Measurements from ENCODE around the gene CEBPB.
A peak's percentile ranks its signal among the peaks of the same experiment; 100 is the strongest.
"Not testable (repeated sequence)": the region's sequence is repeated elsewhere in the genome, so short reads cannot be mapped to it uniquely, and the experiment has no call there.

The CEBPB gene

DNA sequence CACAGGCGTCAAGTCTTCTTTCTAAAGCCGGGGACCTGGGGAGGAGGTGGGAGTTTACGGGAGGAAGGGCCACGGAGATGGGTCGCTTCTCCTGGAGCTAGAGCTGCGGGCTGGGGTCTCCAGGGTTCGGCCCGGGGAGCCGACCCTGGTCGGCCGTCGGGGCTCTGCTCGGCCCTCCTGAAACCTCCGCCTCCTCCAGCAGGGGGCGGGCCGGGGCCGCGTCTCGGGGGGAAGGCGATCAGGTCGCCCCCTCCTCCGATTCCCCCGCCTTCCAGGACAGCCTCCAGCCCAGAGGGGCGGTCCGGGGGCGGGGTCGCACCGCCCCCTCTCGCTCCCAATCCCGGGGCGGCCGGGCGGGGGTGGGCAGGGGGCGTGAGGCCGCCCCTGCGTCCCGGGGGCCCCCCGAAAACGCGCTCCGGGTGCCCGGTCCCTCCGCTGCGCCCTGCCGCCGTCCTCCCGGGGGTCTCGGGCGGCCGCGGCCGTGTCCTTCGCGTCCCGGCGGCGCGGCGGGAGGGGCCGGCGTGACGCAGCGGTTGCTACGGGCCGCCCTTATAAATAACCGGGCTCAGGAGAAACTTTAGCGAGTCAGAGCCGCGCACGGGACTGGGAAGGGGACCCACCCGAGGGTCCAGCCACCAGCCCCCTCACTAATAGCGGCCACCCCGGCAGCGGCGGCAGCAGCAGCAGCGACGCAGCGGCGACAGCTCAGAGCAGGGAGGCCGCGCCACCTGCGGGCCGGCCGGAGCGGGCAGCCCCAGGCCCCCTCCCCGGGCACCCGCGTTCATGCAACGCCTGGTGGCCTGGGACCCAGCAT is at the start of gene CEBPB:
Gene CEBPB, plus strand, starts transcription at position 580 of the 814 bp plus-strand sequence. Its CDS starts 204 bp downstream, at position 784.
- DNase-seq = no peak

DNA sequence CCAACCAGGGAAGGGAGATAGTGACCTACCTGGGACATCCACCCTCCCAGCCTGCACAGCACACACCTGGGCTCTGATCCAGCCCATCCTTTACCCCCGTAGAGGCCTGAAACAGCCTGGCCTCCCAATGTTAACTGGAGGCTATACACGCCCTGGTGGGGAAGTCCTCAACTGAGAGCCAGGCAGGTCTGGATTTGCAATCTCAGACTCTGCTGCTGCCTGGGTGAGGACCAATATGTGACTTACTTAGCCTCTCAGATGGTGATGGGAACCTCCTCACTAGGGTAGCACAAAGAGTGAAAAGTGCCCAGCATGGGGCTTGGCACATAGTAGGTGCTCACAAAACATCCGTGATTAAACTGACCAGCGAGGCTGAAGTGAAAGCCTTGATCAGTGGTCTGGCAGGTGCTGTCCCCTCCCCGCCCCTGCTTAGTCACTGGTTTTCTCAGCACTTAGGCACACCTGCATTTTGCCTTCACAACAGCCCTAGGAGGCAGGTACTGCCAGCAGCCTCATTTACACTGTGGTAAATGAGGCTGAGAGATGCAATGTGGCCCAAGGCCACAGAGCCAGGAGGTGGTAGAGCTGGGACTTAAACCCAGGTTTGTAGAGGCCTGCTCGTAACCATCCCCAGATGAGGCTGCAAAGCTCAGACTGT is 49.5 kb upstream of the CEBPB start:
- no peak for DNase-seq

DNA sequence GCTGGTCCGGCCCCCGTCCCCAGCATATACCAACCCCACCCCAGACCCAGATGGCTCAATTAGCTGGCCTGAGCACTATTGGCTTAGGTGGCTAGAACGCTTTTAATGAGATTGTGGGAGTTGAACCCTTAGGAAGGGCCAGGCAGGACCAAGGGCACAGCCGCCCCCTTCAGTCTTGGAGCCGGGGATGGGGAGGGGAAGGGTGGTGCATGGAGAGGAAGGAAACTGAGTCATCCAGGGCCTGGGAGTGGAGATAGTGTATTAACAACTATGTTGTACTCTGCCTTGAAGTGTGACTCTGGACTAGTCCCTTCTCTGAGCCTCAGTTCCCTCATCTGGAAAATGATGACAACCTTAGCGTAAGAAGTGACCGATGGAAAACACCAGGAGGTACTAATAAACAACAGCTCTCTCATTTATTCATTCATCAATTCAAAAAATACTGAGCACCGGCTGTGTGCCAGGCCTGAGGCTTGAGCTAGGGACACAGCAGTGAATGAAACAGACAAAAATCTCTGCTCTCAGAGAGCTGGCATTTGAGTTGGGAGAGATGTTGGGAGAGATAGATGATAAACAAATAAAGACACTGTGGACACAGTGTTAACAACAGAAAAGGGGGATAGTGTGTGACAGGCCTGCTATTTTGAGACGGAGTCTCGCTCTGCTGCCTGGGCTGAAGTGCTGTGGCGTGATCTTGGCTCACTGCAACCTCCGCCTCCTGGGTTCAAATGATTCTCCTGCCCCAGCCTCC is 48.6 kb upstream of the CEBPB start:
- no peak for DNase-seq

DNA sequence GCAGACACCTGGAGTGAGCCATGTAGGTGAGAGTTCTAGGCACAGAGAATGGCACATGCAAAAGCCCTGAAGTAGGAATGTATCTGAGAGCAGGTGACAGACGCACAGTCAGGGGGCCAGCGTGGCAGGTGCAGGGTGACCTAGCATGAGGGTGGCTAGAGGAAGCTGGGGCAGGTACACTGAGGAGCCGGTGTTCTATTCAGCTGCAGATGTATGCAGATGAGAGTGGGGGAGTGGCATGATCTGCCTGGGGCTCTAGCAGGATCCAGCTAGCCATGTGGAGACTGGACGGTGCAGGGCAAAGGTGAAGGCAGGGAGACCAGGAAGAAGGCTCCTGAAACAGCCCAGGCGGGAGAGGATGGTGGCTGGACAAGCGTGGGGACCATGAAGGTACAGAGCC is 47.8 kb upstream of the CEBPB start:
- no peak for DNase-seq

DNA sequence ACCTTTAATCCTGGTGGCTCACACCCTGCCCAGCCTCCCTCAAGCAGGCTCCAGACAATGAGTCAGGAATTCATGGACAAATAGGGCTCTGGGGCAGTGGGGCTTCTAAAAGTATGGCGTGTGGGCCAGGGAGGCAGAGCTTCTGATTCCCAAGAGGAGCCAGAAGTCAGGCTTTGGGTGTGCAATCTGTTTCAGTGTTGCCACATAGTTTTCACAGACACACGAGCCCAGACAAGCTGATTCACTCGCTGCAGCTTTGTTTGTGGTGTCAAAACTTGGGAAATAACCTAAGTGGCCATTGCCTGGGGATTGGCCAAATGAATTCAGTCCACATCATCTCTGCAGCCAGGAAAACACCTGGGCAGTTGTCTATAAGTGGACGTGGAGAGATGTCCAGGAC is 46.3 kb upstream of the CEBPB start:
- DNase-seq = no peak

DNA sequence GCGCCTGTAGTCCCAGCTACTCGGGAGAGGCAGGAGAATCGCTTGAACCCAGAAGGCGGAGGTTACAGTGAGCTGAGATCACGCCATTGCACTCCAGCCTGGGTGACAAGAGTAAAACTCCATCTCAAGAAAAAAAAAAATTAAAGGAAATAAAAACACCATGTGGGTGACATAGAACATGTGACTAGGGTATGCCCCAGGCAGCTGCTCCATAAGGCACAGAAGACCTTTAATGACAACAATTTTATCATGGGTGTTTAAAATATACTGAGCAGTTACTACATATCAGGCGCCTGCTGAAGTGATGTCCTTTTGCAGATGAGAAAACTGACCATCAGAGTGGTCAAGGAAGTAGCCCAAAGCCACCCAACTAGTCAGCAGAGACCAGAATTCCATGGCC is 45.1 kb upstream of the CEBPB start:
- DNase-seq = no peak

DNA sequence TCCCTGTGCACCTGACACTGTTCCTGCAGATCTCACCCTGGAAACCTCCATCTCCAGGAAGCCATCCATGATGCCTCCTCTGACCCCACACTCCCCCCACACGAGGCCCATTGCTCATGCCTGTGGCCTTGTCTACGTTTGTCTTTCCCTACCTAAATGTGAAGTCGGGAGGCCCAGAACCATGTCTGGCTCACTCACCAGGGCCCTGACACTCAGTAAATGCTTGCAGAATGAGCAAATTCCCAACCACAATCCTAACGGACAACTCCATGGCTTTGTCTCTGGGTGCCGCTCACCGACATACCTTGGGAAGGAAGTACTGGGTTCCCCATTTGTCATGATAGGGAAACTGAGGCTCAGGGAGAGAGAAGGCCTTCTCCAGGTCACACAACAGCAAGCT is 44.4 kb upstream of the CEBPB start:
- no peak for DNase-seq

DNA sequence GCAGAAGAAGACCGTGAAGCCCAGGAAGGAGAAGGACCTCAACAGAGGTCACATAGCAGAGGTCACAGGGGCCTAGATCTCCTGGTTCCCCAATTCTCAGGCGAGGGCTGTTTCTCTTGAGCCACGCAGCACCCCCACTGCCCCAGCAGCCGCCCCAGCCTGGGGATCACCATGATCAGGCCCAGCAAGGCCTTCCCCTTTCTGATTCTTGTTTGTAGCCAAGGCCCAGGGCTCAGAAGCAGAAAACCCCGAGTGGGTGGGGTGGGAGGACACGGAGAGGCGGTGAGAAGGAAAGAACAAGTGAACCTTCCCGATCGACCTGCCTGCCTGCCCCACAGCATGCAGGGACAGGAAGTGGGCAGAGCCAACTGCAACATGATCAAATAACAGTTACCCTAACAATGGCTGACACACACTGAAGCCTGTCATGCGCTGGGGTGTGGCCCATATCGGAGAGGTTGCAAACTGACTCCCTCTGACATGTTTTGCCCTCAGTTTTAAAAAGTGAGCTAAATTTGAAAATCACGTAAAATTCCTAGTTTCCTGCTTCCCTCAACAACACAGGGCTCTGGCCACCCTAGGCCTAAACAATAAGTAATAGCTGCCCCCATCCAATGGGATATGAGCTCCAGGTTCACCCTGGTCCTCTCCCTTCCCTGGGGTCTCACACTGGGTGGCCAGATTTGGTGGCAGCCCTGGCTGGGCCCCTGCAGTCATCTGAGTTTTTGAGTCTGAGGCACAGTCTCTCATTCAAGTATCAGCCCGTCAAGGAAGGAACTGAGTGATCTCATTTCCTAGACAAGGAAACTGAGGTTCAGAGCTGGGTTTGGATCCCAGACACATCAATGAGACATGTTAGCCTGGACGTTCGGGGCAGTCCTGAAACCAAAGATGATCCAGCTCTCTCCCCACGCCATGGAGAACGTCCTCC is 43.6 kb upstream of the CEBPB start:
- no peak for DNase-seq

DNA sequence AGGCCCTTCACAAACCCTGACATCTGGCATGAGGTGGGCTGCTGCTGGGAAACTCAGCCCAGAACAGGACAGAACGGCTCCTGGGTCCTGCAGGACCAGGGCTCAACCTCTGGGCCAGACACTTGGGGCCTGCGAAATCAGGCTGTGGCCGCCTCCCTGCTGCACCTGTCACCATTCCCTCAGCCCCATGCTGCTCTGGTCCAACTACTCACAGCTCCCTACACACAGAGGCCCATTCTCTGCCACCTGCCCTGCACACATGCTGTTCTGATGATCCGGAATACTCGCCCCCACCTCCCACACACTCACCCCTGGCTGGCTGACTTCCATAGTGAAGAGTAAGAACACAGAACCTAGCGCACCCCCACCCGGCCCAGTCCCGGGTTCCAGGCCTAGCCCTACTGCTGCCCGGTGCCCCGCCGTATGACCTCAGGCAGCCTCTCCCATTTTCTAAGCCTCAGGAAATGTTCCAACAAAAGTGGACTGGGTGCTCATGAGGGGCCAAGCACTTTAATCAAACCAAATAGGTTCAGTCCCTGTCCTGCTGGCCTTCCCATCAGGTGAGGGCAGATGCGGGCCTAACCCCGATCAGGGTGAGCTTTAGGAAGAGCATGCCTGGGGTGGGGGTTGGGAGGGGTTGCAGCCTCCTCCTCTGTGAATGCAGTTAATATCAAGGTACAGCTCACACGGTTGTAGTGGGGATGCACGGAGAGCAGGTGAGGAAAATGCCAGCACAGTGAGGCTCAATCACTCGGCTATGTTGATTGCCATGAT is 41.0 kb upstream of the CEBPB start:
- no peak for DNase-seq

DNA sequence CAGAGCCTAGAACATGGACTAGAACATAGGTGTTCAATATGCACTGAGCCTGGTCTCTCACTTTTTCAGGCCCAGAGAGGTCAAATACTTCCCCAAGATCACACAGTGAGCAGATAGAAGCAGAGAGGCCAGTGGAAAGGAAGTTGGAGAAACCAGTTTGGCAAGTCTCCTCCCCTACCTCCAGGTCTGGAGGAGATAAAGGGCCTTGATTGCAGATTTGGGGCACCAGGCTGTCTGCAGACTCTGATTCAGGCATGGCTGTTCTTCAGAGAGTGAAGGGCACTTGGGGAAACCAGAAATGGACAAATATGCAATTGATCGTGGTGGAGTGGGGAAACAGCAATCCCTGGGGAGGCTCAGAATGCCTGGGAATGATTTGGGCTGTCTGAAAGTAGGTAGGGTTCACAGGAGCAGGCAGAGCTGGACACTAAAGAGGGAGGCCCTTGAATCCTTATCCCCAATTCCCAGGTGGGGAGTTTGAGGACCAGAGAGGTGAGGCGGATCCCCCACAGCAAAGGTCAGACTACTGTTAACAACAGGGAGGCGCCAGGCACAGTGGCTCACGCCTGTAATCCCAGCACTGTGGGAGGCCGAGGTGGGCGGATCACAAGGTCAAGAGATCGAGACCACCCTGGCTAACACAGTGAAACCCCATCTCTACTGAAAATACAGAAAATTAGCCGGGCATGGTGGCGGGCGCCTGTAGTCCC is 39.4 kb upstream of the CEBPB start:
- no peak for DNase-seq

DNA sequence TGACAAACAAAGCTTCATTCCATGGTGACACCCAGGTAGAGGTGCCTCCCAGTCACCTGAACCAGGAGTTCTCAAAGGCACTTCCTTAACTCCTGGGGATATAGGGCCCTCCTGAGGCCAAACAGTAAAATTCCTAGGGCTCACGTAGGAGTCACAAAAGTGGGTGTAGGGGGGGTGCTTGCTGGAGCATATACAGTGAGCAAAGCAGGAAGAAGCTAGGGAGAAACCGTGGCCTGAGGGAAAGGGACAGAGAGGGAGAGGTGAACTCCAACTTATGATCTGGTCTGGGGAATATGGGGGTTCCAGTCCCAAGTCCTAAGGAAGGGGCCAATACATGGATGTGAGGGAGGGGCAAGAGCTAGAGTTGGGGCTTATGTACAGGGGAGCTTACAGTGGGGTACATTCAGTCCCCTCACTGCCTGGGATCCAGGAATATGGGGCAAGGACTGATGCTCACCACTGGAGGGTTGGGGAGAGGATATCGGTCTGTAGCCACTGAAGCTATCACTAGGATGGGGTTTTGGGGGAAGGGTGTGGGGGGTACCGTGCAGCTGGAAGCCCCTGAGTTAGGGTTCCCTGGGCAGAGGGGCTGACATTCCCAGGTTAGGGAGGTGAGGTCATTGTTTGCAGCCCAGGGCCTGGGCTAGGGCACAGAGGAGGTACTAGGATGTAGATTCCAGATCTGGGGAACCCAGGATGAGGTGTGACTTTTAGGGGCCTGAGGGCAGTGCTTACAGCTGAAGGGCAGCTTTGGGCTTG is 38.1 kb upstream of the CEBPB start:
- DNase-seq = no peak

DNA sequence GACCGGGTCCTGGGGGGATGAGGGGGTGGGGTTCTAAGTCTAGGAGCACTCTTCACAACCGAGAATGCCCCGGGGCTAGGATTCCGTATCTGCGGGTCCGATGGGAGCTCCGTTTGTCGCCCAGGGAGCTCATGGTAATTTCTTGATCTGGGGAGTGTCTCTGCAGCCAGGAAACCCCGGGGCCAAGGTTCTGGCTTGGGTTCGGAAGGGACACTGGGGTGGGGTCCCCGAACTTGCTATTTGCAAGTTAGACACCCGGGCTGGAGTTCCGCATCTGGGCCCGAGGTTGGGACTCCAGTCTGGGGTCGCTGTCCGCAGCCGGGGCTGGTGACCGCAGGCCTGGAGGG is 37.5 kb upstream of the CEBPB start:
- DNase-seq = no peak

DNA sequence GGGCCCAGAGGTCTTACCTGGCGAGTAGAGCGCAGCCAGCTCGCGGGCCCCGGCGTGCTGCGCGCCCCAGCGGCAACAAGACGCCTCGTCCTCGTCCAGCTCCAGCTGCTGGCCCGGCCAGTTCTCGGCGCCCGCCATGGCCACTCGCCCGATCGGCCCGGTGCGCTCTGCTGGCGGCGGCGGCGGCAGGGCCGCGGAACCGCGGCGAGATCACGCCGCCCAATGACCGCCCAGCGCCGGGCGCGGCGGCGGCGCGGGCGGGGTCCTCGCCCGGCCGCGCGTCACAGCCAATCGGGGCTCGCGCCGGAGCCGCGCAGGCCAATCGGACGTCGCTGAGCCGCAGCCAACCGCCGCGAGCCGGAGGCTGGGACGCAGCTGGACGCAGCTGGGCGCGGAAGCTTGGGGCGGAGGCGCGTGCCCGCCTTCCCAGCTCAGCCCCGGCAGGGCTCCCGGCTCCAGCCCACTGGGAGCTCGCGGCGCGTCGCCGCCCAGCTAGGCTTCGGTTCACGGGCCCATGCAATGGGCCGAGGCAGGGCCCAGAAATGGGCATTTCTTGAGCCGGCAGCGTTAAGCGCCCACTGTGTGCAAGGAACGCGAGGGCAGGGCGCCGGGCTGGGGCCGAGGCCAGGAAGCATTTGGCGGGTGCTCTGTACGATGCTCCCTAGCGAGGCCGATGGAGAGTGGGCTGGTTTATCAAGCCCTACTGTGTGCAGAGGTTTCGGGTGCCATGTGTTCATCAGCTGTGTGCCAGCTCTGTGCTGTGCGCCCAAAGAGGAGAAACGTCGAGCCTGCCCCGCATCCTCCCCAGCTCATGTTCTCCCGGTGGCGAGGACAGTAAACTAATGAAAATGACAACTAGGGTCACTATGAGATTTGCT is 36.9 kb upstream of the CEBPB start, which contains the start of gene PEDS1:
Gene PEDS1, minus strand, starts transcription at position 224 of the 878 bp plus-strand sequence. Its CDS starts 86 bp downstream, at position 138.
- DNase-seq = no peak

DNA sequence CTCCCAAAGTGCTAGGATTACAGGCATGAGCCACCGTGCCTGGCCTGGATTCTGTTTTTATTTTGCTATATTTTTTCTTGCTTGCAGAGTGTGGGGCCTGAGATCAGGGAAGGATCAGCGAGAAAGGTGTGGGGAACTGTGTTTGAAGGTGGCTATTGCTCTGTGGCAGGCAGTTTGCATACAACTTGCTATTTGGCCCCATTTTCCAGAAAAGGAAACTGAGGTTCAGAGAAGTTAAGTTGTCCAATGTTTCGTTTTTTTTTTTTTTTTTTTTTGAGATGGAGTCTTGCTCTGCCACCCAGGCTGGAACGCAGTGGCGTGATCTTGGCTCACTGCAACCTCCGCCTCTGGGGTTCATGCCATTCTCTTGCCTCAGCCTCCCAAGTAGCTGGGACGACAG is 29.1 kb upstream of the CEBPB start:
- not testable (repeated sequence) for DNase-seq

DNA sequence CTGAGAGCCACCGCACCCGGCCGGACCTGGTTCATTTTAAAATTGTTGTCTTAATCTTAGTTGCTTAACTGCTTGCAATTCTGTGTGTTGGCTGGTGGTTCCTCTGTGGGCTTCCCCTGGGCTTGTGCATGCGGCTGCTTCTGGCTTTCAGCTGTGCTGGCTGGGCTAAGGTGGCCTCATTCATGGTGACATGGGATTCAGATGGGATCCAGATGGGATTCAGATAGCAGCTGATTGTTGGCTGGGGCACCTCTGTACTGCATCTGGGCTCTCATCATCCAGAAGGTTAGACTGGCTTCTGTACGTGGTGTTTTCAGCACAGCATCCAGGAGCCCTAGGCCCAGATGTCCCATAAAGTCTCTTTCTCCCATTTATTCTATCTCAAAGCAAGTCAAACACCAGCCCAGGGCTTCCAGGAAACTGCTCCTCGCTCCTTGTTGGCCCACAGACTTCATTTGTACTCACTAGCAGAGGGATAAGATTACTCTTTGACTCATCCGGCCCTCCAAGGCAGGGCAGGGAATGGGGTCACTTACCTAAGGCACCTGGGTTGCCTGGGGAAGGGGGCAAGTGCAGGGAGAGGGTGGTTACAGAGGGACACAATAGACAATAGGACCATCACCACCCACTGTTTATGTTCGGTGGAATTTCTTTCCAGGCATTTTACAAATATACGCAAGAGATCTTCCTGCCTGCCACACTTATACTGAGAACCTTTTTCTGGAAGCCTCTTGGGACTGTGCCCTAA is 26.9 kb upstream of the CEBPB start:
- no peak for DNase-seq

DNA sequence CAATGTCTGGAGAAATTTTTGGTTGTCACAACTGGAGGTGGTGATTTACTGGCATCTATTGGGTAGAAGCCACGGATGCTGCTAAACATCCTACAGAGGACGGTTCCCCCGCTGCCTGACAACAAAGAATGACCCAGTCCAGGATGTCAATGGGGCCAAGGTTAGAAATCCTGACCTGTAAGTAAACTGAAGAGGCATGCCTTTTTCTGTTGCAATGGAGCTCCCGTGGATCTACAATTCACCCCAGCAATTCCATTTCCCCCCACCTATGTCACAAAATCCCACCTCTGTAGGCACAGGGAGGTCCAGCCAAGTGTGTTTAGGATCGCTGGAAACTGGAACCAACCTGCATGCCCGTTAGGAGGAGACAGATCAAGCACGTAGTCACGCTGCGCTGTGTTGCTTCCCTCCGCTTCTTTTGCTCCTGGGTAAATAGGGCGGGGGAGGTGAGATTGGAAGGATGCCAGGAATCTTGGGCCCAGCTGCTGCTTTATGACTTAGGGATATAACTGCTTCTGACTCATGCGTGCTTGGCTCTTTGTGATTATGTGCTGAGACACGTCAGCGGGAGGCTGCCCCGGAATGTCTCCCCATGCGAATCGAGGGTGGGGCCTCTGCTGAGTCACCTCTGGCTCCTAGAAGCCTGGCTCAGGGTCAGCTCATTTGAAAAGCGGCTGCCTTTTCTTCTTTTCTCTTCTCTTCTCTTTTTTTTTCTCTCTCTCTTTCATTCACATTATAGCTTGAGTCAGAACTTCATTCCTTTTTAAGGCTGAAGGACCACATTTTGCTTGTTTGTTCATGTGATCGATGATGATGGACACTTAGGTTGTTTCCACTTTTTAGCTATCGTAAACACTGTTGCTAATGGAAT is 24.7 kb upstream of the CEBPB start:
- peak; percentile 96 for DNase-seq

DNA sequence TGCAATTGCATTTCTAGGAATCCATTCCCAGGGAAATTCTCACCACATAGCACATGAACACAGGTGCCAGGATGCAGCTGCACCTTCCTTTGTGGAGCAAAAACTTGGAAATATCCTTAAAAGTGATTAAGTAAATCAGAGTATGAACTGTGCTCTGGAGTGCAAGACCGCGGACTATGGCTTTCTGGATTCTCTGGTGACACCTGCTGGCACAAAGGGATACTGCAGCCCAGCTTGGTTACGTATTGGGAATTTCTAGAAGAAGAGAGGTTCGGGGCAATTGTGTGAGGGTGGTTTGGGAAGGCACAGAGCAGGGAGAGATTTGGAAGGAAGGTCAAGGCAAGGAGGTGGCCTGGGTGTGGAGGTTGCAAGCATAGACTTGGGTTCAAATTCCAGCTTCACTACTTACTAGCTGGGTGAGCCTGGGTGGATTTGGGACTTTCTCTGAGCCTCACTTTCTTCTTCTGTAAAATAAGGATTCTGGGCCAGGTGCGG is 21.3 kb upstream of the CEBPB start:
- DNase-seq = no peak

Measured in NCI-H187 treated with DMSO at 0.1 percent for 48 hours (cell line).